GM18511 (cell line): ENCODE measurements around the gene EXD3.

ENCODE experiments used
- ATAC-seq: cut with Tn5 transposase; IDR thresholded peaks from one replicate; pipeline ENCODE4 v1.9.1; 2021; ENCODE audit warnings: mild to moderate bottlenecking, moderate library complexity; ENCODE audit not compliant: unreplicated experiment

EXD3 gene

GRCh38 chr9:137319739-137320551 is 103.0 kb downstream of the EXD3 start:
- no peak for ATAC-seq

- no peak for ATAC-seq
Measured at GRCh38 chr9:137319011-137319738, 103.8 kb downstream of the EXD3 start.

- ATAC-seq: no peak
Measured at GRCh38 chr9:137318602-137319001, 104.4 kb downstream of the EXD3 start.

- no peak for ATAC-seq
Measured at GRCh38 chr9:137317718-137318511, 105.0 kb downstream of the EXD3 start.

GRCh38 chr9:137317021-137317717 is 105.8 kb downstream of the EXD3 start:
- ATAC-seq: no peak

GRCh38 chr9:137316012-137316981 is 106.7 kb downstream of the EXD3 start:
- ATAC-seq: no peak

- ATAC-seq: no peak
Measured at GRCh38 chr9:137315581-137316011, 107.4 kb downstream of the EXD3 start.

GRCh38 chr9:137314561-137315560 is 108.1 kb downstream of the EXD3 start:
- no peak for ATAC-seq

- ATAC-seq: no peak
Measured at GRCh38 chr9:137313956-137314560, 108.9 kb downstream of the EXD3 start.

GRCh38 chr9:137313326-137313936 is 109.5 kb downstream of the EXD3 start:
- ATAC-seq: no peak

- no peak for ATAC-seq
Measured at GRCh38 chr9:137312852-137313325, 110.1 kb downstream of the EXD3 start.

GRCh38 chr9:137311986-137312851 is 110.7 kb downstream of the EXD3 start:
- no peak for ATAC-seq

GRCh38 chr9:137311171-137311985 is 111.6 kb downstream of the EXD3 start:
- ATAC-seq: no peak

- no peak for ATAC-seq
Measured at GRCh38 chr9:137310189-137311052, 112.5 kb downstream of the EXD3 start.
